DOHH2 (cell line): ENCODE measurements around the gene TEF.
"Not testable (repeated sequence)": the region's sequence is repeated elsewhere in the genome, so short reads cannot be mapped to it uniquely, and the experiment has no call there.

Experiments
- H3F3A ChIP-seq: fragments of 200-600 bp; sonication (generic), shearing (Covaris generic); 2 replicates; pipeline ENCODE4 v1.6.0; 2016; ENCODE audit warnings: antibody characterized with exemption, mild to moderate bottlenecking; ENCODE audit not compliant: control insufficient read depth, insufficient read depth
- H3K27ac ChIP-seq: fragments of 200-600 bp; sonication (generic); 2 replicates; pipeline ENCODE4 v1.5.1; 2014; ENCODE audit warnings: low read depth, mild to moderate bottlenecking, low read length, moderate library complexity
- H3K27me3 ChIP-seq: fragments of 200-600 bp; sonication (generic); 2 replicates; pipeline ENCODE4 v1.6.1; 2014; ENCODE audit warnings: mild to moderate bottlenecking, low read length, mixed read lengths; ENCODE audit not compliant: control insufficient read depth
- H3K36me3 ChIP-seq: fragments of 200-600 bp; sonication (generic); 2 replicates; pipeline ENCODE4 v1.6.1; 2014; ENCODE audit warnings: mild to moderate bottlenecking, low read length, moderate library complexity, mixed read lengths; ENCODE audit not compliant: control insufficient read depth
- H3K4me1 ChIP-seq: fragments of 200-600 bp; sonication (generic); 2 replicates; pipeline ENCODE4 v1.6.1; 2014; ENCODE audit warnings: mild to moderate bottlenecking, low read length, mixed read lengths; ENCODE audit not compliant: control insufficient read depth
- H3K4me2 ChIP-seq: fragments of 200-600 bp; sonication (generic); 2 replicates; pipeline ENCODE4 v1.6.0; 2014; ENCODE audit warnings: mild to moderate bottlenecking, low read length, moderate library complexity
- H3K4me3 ChIP-seq: fragments of 200-600 bp; sonication (generic); 2 replicates; pipeline ENCODE4 v1.5.1; 2014; ENCODE audit warnings: mild to moderate bottlenecking, low read length, mixed read lengths
- H3K79me2 ChIP-seq: fragments of 200-600 bp; sonication (generic); 2 replicates; pipeline ENCODE4 v1.6.1; 2014; ENCODE audit warnings: mild to moderate bottlenecking, low read length, mixed read lengths; ENCODE audit not compliant: control insufficient read depth
- H3K9me2 ChIP-seq: fragments of 200-600 bp; sonication (generic); replicated peaks from 2 replicates; pipeline ENCODE4 v1.6.1; 2014; ENCODE audit warnings: mild to moderate bottlenecking, low read length, mixed read lengths; ENCODE audit not compliant: control insufficient read depth
- H3K9me3 ChIP-seq: fragments of 200-600 bp; sonication (generic); 2 replicates; pipeline ENCODE4 v1.6.1; 2014; ENCODE audit warnings: antibody characterized with exemption, low read length, mixed read lengths; ENCODE audit not compliant: control insufficient read depth, insufficient read depth
- H4K20me1 ChIP-seq: fragments of 200-600 bp; sonication (generic); 2 replicates; pipeline ENCODE4 v1.6.0; 2014; ENCODE audit warnings: low read depth, mild to moderate bottlenecking, antibody characterized with exemption, low read length, moderate library complexity; ENCODE audit not compliant: control insufficient read depth, insufficient read depth
- EZH2phosphoT487 ChIP-seq: fragments of 200-600 bp; sonication (generic); IDR thresholded peaks from 2 replicates; pipeline ENCODE4 v1.6.1; 2017; ENCODE audit warnings: borderline replicate concordance, mild to moderate bottlenecking, antibody characterized with exemption, low read length, moderate library complexity, mixed read lengths
- TF ChIP-seq, protein P1 (sequence below): fragments of 200-600 bp; sonication (generic); IDR thresholded peaks from one replicate; pipeline ENCODE4 v1.5.1; 2014; ENCODE audit warnings: antibody characterized with exemption, mild to moderate bottlenecking, low read depth, low read length; ENCODE audit not compliant: poor library complexity, severe bottlenecking

Gene TEF

DNA sequence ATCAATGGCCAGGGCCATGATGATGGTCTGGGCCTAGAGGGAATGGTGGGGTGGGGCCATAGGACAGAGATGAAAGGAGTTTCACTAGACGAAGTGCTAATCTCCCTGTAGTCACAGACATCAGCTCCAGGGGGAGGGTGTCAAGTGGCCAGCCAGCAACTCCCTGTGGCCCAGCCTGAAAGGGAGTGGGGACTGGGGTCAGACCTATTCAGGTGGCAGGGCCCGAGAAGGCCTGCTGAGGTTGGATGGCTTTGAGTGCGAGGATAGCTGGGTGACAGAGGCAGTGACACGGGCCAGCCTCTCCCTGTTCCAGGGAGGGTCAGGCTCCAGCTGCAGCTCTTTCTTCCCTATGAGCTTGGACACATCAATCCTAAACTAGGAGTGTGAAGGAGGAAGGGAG, 53.8 kb downstream of the TEF start:
- H3K9me2 ChIP-seq, result no peaks in the 10 kb centered on the region
- H4K20me1 ChIP-seq, result 0 out of 2 replicates have a peak, but pooled peaks cover 3% of the 10 kb centered on the region
- no peak overlapping the region for H3K4me3 ChIP-seq
- H3K36me3 ChIP-seq, result peaks cover 74% of the 10 kb centered on the region
- no peak overlapping the region for H3K27ac ChIP-seq
- H3K79me2 ChIP-seq, result peaks cover 71% of the 10 kb centered on the region
- peaks cover 2% of the 10 kb centered on the region; the same call in 1 of the 2 replicates for H3K4me1 ChIP-seq
- H3K27me3 ChIP-seq, result no peaks in the 10 kb centered on the region
- H3K9me3 ChIP-seq, result no peaks in the 10 kb centered on the region
- no peak for TF ChIP-seq EZH2phosphoT487
- H3K4me2 ChIP-seq, result no peak overlapping the region
- H3F3A ChIP-seq, result peaks cover 16% of the 10 kb centered on the region

GRCh38 chr22:41436322-41437113, 54.8 kb downstream of the TEF start:
- H3K36me3 ChIP-seq, result peaks cover 72% of the 10 kb centered on the region
- TF ChIP-seq EZH2phosphoT487, result no peak
- TF ChIP-seq, protein P1, sequence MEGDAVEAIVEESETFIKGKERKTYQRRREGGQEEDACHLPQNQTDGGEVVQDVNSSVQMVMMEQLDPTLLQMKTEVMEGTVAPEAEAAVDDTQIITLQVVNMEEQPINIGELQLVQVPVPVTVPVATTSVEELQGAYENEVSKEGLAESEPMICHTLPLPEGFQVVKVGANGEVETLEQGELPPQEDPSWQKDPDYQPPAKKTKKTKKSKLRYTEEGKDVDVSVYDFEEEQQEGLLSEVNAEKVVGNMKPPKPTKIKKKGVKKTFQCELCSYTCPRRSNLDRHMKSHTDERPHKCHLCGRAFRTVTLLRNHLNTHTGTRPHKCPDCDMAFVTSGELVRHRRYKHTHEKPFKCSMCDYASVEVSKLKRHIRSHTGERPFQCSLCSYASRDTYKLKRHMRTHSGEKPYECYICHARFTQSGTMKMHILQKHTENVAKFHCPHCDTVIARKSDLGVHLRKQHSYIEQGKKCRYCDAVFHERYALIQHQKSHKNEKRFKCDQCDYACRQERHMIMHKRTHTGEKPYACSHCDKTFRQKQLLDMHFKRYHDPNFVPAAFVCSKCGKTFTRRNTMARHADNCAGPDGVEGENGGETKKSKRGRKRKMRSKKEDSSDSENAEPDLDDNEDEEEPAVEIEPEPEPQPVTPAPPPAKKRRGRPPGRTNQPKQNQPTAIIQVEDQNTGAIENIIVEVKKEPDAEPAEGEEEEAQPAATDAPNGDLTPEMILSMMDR, result no peak
- H3F3A ChIP-seq, result peaks cover 11% of the 10 kb centered on the region
- no peak overlapping the region for H3K4me2 ChIP-seq
- H3K27me3 ChIP-seq, result no peaks in the 10 kb centered on the region
- no peak overlapping the region for H3K27ac ChIP-seq
- peaks cover 80% of the 10 kb centered on the region for H3K79me2 ChIP-seq
- H3K9me3 ChIP-seq, result no peaks in the 10 kb centered on the region
- 0 out of 2 replicates have a peak, but pooled peaks cover 3% of the 10 kb centered on the region for H4K20me1 ChIP-seq
- H3K4me3 ChIP-seq, result no peak overlapping the region
- no peaks in the 10 kb centered on the region for H3K4me1 ChIP-seq
- no peaks in the 10 kb centered on the region for H3K9me2 ChIP-seq

GRCh38 chr22:41437198-41437597, 55.5 kb downstream of the TEF start:
- Histone ChIP-seq H3K4me2 (no peak overlapping the region), H4K20me1 (0 out of 2 replicates have a peak, but pooled peaks cover 3% of the 10 kb centered on the region), H3K36me3 (peaks cover 70% of the 10 kb centered on the region)

DNA sequence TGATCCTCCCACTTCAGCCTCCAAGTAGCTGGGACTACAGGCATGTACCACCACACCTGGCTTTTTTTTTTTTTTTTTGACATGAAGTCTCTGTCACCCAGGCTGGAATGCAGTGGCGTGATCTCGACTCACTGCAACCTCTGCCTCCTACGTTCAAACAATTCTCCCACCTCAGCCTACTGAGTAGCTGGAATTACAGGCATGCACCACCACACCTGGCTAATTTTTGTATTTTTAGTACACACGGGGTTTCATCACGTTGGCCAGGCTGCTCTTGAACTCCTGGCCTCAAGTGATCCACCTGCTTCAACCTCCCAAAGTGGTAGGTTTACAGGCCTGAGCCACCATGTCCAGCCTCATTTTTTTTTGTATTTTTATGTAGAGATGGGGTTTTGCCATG, 58.8 kb downstream of the TEF start:
- not testable (repeated sequence) for H3K4me3 ChIP-seq, H4K20me1 ChIP-seq, H3K27me3 ChIP-seq, H3K4me2 ChIP-seq, H3K9me2 ChIP-seq, H3K27ac ChIP-seq, H3K9me3 ChIP-seq
- Histone ChIP-seq H3K79me2 (peaks cover 95% of the 10 kb centered on the region), H3K36me3 (peaks cover 74% of the 10 kb centered on the region), H3K4me1 (peaks cover 14% of the 10 kb centered on the region), H3F3A (peaks cover 18% of the 10 kb centered on the region)

More at GRCh38 chr22:41437198-41437597, 55.5 kb downstream of the TEF start:
- Histone ChIP-seq H3K4me3 (no peak overlapping the region), H3K4me1 (no peaks in the 10 kb centered on the region), H3K27ac (no peak overlapping the region), H3F3A (peaks cover 11% of the 10 kb centered on the region), H3K79me2 (peaks cover 87% of the 10 kb centered on the region), H3K27me3 (no peaks in the 10 kb centered on the region), H3K9me2 (no peaks in the 10 kb centered on the region), H3K9me3 (no peaks in the 10 kb centered on the region)
- TF ChIP-seq, protein P1, result no peak
- TF ChIP-seq EZH2phosphoT487, result no peak
